Fibroblast of villous mesenchyme (primary cell): ENCODE results near the gene PABPN1L. TPM values are rescaled to one million over a fixed set of nuclear protein-coding genes. Genes with fewer than 3 reads are reported as not detected.

Experiments
- DNase-seq: peaks from one replicate; pipeline ENCODE4 v3.0.0-alpha.2; 2010; ENCODE audit warnings: low read depth
- H3K4me3 ChIP-seq: 2 replicates; pipeline ENCODE4 v1.5.1; 2011; ENCODE audit warnings: low read depth, mild to moderate bottlenecking, low read length
- total RNA-seq: library from RNA; depleted of rRNA; stranded (reverse); fragments of >200 nt; gene quantifications from 2 replicates; pipeline ENCODE4 v1.2.3, GENCODE V29; 2012
- TF ChIP-seq, protein P1 (sequence below): IDR thresholded peaks from 2 replicates; pipeline ENCODE4 v1.5.1; 2012; ENCODE audit warnings: low read depth, mild to moderate bottlenecking, low read length; ENCODE audit not compliant: insufficient read depth

The PABPN1L gene
- total RNA-seq, 1 donor = not detected

DNA sequence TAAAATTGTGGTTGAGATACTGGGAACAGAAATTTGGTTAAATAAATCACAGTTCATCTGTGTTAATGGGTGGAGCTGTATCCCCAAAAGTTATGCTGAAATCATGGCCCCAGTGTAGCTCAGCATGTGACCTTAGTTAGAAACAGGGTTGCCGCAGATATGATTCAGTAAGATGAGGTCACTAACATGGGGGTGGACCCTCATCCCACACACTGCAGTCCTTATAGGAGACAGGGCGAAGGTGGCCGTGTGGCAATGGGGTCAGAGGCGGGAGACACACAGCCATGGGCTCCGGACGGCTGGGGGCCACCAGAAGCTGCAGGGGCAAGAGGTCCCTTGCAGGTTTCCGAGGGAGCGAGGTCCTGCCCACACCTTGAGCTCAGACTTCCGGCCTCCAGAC is 20.4 kb downstream of the PABPN1L start:
- H3K4me3 ChIP-seq = no peak overlapping the region
- TF ChIP-seq, protein P1, sequence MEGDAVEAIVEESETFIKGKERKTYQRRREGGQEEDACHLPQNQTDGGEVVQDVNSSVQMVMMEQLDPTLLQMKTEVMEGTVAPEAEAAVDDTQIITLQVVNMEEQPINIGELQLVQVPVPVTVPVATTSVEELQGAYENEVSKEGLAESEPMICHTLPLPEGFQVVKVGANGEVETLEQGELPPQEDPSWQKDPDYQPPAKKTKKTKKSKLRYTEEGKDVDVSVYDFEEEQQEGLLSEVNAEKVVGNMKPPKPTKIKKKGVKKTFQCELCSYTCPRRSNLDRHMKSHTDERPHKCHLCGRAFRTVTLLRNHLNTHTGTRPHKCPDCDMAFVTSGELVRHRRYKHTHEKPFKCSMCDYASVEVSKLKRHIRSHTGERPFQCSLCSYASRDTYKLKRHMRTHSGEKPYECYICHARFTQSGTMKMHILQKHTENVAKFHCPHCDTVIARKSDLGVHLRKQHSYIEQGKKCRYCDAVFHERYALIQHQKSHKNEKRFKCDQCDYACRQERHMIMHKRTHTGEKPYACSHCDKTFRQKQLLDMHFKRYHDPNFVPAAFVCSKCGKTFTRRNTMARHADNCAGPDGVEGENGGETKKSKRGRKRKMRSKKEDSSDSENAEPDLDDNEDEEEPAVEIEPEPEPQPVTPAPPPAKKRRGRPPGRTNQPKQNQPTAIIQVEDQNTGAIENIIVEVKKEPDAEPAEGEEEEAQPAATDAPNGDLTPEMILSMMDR = no peak
- no peak for DNase-seq

DNA sequence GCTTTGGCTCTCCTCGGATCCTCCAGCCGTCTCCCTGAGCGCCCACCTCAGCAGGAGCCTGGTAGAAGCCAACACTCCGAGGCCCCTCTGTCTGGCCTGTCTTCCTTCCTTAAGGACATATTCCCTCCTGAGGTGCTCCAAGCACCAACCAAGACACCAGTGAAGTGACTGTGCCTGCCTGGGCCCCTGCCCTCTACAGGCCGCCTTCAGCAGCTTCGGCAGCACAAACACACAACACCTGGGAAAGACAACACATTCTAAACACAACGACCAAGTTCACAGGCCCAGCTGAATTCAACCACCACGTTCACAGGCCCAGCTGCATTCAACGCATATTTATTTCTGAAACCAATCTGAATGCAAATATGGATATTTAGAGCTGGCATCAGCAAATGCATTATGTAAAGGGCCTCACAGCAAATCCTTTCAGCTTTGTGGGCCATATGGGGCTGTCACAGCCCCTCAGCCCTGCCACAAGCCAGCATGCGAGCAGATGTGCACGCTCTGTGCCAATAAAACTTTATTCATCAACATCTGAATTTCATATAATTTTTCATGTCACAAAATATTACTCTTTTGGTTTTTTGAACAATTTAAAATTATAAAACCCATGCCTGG is 21.9 kb downstream of the PABPN1L start:
- H3K4me3 ChIP-seq = no peak overlapping the region
- DNase-seq = no peak
- TF ChIP-seq, protein P1 = no peak

DNA sequence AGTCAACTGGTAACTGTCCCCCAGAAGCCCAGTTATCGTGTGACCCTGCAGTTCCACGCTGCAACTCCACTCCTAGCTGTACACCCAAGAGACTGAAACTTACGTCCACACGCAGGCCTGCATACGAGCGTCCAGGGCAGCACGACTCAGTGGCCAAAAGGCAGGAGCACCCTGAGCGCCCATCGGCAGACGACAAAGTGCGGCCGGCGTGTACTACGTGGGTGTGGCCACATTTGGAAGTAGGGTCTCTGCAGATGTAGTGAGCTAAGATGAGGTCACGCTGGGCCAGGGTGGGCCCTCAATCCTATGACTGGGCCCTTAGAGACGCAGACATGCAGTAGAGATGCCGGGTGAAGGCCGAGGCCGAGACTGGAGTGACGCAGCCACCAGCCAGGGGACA is 23.2 kb downstream of the PABPN1L start:
- no peak overlapping the region for H3K4me3 ChIP-seq
- TF ChIP-seq, protein P1 = no peak
- DNase-seq = no peak

DNA sequence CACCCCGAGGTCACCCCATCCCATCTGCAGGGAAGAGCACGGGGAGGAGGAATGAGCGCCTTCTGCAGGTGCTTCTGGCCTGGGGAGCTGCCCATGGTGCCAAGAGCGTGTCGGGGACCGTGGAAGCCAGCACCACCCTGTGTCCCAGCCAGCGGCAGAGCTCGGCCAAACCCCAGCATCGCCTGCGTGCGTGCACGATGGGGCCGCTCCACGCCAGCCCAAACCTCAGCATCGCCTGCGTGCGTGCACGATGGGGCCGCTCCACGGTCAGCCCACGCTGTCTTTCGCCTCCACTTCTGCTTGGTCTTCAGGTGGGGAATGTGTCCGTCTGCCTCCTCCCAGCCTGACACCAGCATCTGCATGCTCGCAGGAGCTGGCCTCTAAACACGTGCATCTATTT is 23.7 kb downstream of the PABPN1L start:
- no peak for DNase-seq
- TF ChIP-seq, protein P1 = no peak
- H3K4me3 ChIP-seq = no peak overlapping the region

DNA sequence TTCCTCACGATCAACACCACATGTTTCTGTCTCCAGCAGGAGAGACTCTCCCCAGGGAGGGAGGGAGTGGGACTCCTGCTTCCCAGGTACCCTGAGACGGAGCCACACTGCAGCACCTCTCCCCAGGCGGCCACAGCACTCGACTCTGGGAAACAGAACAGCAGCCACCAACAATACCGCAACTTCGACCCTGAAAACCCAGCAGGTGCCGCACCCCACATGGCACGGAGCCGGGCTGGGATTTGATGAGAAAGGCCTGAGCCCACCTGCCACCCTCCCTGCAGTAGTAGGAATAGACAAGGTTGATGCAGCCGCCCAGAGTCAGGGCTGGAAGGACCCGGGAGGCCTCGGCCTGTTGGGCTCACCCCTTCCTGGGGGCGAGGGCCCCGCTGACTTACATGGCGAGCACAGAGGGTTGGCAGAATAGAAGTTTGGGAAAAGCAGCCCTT is 24.1 kb downstream of the PABPN1L start:
- TF ChIP-seq, protein P1 = no peak
- no peak for DNase-seq

DNA sequence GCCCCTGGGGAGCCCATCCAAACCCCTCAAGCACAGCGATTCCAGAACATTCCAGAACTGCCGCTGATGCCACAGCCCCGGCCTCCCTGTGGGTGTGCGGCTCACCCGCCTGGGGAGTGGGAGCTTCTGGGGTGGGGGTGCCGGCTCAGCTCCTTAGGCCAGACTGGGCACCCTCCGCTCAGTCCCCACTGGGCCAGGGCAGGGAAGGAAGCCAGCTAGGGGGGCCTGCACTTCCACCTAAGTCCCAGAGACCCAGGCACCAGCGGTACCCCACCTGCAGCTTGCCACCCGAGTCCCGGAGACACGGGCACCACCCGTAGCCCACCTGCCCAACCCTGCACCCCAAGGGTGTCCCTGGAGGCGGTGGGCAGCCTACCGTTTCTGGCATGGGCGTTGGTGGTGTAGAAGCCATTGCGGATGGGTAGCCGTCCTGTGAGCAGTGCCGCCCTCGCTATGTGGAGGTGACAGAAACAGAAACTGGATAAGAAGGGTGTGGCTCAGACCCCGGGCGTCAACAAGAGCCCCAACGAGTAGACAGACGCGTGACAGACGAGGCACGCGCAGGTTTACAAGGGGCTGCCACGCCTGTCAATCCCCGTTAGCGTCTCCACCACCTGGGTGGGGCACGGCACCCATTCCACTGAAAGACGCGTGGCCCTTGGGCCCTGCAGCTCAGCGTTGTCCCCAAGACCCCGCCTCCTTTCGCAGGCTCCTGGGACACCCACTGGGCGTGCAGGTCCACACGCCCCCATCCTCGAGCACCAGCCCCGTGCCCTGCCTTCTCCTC is 24.7 kb downstream of the PABPN1L start:
- H3K4me3 ChIP-seq = no peak overlapping the region
- TF ChIP-seq, protein P1 = no peak
- no peak for DNase-seq

More for the DNA sequence above, 24.1 kb downstream of the PABPN1L start:
- no peak overlapping the region for H3K4me3 ChIP-seq
